Ishikawa (cell line): ENCODE measurements around the gene RAD54L.

ENCODE experiments used
- CEBPB ChIP-seq: IDR thresholded peaks from 2 replicates; pipeline ENCODE4 v1.6.1; 2012
- CREB1 ChIP-seq: IDR thresholded peaks from 2 replicates; pipeline ENCODE4 v1.6.1; 2012; ENCODE audit warnings: low read depth
- EGR1 ChIP-seq: IDR thresholded peaks from 2 replicates; pipeline ENCODE4 v1.6.1; 2012
- EP300 ChIP-seq: IDR thresholded peaks from 2 replicates; pipeline ENCODE4 v1.6.1; 2012; ENCODE audit warnings: borderline replicate concordance
- FOXM1 ChIP-seq: IDR thresholded peaks from 2 replicates; pipeline ENCODE4 v1.6.1; 2012; ENCODE audit warnings: low read depth, borderline replicate concordance
- NFIC ChIP-seq: IDR thresholded peaks from 2 replicates; pipeline ENCODE4 v1.6.1; 2012
- RAD21 ChIP-seq: IDR thresholded peaks from 2 replicates; pipeline ENCODE4 v1.6.1; 2012; ENCODE audit warnings: low read depth
- TAF1 ChIP-seq: IDR thresholded peaks from 2 replicates; pipeline ENCODE4 v1.6.1; 2012; ENCODE audit warnings: low read depth, mild to moderate bottlenecking
- TCF12 ChIP-seq: IDR thresholded peaks from 2 replicates; pipeline ENCODE4 v1.6.1; 2012; ENCODE audit warnings: low read depth
- TEAD4 ChIP-seq: IDR thresholded peaks from 2 replicates; pipeline ENCODE4 v1.6.1; 2012
- YY1 ChIP-seq: IDR thresholded peaks from 2 replicates; pipeline ENCODE4 v1.6.1; 2012; ENCODE audit warnings: low read depth
- ZBTB7A ChIP-seq: IDR thresholded peaks from 2 replicates; pipeline ENCODE4 v1.6.1; 2012; ENCODE audit warnings: low read depth
- TF ChIP-seq, protein P1 (sequence below): IDR thresholded peaks from 2 replicates; pipeline ENCODE4 v1.6.1; 2012; ENCODE audit warnings: low read depth, mild to moderate bottlenecking
- TF ChIP-seq, protein P2 (sequence below): IDR thresholded peaks from 2 replicates; pipeline ENCODE4 v1.6.1; 2012
- TF ChIP-seq, protein P3 (sequence below): IDR thresholded peaks from 2 replicates; pipeline ENCODE4 v1.6.1; 2012

RAD54L gene

DNA sequence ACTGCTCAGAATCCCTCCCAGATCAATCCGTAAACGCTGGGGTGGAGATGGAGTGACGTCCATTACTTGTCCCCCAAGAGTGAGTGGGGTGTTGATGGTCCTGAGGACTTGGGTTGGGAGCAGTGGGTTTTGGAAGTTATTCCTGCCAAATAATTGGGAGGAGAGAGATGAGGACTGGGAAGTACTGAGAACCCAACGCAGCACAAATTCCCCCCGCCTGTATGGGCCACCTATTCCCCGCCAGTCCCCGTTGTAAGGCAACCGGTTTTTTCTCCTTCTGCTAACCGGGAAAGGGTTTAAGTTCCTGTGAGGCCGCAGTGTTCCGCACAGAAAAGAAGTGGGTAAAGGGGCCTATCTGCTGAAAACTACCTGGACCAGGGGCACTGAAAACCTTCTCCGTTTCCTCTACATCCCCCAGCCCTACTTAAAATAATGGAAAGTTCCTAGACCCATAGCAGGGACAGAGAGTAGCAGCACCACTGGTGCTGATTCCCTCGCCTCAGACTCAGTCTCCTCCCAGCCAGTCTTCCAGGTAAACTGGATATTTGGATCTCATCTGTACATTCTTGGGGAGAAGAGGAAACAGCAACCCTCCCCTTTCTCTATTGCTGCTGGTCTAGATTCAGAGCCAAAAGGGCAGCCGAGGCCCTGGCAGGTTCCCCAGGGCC lies 43.7 kb upstream of the RAD54L start:
- no peak for TF ChIP-seq EP300
- 0 out of 2 replicates have a peak, but pooled peaks have one; percentile 20 for TF ChIP-seq TCF12

DNA sequence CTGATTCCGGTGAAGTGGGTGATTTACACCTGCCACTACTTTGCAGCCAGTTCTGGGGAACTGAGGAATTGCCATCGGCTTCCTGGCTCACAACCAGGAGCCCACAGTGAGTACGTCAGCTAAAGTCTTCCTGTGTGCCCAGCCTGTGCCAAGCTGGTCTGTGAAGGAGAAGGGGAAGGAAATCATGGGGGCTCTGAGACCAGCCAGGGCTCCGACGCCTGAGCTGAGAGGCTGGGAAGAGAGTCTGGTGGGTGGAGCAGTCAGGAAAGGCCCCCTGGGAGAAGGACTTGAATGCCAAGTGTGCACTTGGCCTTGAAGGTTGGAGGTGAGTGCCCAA lies 43.2 kb upstream of the RAD54L start:
- TF ChIP-seq ZBTB7A (peak; percentile 61; the same call in 1 of the 2 replicates), EP300 (peak; percentile 45; the same call in 1 of the 2 replicates)
- TF ChIP-seq, protein P1, sequence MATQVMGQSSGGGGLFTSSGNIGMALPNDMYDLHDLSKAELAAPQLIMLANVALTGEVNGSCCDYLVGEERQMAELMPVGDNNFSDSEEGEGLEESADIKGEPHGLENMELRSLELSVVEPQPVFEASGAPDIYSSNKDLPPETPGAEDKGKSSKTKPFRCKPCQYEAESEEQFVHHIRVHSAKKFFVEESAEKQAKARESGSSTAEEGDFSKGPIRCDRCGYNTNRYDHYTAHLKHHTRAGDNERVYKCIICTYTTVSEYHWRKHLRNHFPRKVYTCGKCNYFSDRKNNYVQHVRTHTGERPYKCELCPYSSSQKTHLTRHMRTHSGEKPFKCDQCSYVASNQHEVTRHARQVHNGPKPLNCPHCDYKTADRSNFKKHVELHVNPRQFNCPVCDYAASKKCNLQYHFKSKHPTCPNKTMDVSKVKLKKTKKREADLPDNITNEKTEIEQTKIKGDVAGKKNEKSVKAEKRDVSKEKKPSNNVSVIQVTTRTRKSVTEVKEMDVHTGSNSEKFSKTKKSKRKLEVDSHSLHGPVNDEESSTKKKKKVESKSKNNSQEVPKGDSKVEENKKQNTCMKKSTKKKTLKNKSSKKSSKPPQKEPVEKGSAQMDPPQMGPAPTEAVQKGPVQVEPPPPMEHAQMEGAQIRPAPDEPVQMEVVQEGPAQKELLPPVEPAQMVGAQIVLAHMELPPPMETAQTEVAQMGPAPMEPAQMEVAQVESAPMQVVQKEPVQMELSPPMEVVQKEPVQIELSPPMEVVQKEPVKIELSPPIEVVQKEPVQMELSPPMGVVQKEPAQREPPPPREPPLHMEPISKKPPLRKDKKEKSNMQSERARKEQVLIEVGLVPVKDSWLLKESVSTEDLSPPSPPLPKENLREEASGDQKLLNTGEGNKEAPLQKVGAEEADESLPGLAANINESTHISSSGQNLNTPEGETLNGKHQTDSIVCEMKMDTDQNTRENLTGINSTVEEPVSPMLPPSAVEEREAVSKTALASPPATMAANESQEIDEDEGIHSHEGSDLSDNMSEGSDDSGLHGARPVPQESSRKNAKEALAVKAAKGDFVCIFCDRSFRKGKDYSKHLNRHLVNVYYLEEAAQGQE, result no peak

DNA sequence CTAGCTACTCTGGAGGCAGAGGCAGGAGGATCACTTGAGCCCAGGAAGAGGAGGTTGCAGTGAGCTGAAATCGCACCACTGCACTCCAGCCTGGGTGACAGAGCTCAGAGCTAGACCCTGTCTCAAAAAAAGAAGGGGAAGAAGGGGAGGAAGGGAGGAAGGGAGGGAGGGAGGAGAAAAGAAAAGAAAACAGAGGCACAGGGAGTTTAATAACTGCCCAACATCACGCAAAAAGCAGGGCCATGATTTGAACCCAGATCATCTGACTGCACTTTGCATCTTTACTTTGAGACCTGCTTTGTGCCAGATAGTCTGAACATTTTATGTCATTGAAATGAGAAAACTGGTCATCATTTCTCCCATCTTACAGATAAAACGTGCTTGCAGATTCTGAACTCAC lies 42.4 kb upstream of the RAD54L start:
- no peak for TF ChIP-seq EP300
- no peak for TF ChIP-seq YY1

DNA sequence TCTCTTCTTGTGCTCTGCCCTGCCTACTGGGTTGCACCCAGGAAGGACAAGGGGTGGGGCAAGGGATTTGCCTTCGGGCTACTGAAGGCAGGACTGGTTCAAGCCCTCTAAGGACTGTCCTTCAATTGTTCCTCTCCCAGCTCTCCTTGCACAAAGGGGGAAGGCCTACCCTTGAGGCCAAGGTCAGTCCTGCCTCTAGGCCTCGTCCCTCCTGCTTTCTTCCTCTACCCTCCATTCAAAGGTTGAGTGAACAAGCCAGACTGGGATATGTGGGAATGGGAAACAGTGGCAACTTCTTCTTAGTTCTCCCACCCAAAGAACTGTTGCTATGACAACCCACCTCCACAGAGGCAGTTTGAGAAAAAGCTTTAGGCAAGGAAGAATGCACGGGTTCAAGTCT lies 41.8 kb upstream of the RAD54L start:
- TF ChIP-seq CREB1, result no peak
- no peak for TF ChIP-seq TCF12
- TF ChIP-seq ZBTB7A, result no peak
- no peak for TF ChIP-seq YY1
- no peak for TF ChIP-seq TEAD4
- TF ChIP-seq TAF1, result no peak
- TF ChIP-seq RAD21, result no peak
- TF ChIP-seq EGR1, result no peak
- TF ChIP-seq EP300, result no peak
- TF ChIP-seq, protein P1, result no peak
- TF ChIP-seq, protein P2, sequence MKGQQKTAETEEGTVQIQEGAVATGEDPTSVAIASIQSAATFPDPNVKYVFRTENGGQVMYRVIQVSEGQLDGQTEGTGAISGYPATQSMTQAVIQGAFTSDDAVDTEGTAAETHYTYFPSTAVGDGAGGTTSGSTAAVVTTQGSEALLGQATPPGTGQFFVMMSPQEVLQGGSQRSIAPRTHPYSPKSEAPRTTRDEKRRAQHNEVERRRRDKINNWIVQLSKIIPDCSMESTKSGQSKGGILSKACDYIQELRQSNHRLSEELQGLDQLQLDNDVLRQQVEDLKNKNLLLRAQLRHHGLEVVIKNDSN, result no peak
- TF ChIP-seq FOXM1, result no peak
- no peak for TF ChIP-seq CEBPB
- TF ChIP-seq, protein P3, sequence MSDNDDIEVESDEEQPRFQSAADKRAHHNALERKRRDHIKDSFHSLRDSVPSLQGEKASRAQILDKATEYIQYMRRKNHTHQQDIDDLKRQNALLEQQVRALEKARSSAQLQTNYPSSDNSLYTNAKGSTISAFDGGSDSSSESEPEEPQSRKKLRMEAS, result no peak

DNA sequence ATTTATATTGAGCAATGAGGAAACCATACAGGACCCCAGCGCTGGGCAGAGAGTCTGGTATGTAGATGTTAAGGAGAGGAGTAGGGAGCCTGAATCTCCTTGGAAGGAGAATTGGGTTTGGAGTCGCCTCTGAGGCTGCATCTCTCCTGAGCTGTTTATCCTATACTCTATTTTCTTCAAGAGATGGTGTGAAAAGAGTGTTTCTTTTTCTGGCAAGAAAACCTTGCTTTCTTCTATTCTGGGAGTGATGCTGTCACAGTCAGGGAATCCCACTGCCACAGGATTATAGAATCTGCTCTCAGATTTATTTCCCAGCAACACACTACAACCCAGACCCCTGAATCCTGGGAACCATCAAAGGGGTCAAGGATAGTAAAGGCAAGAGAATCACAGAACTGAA lies 41.2 kb upstream of the RAD54L start:
- TF ChIP-seq EGR1 (no peak), RAD21 (no peak), TAF1 (no peak), CEBPB (no peak), EP300 (no peak), CREB1 (no peak), NFIC (no peak)
- TF ChIP-seq, protein P1, result no peak

DNA sequence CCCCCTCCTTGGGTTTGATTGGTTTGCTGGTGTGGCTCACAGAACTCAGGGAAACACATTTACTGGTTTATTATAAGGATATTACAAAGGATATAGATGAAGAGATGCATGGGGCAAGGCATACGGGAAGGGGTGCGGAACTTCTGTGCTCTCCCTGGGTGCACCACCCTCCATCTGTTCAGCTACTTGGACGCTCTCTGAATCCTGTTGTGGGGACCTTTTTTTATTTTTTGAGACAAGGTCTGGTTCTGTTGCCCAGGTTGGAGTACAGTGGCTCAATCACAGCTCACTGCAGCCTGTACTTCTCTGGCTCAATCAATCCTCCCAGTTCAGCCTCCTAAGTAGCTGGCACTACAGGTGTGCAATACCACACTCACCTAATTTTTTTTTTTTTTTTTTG lies 37.0 kb upstream of the RAD54L start:
- TF ChIP-seq RAD21 (no peak), ZBTB7A (no peak), EGR1 (no peak), TEAD4 (no peak), YY1 (no peak), CREB1 (no peak), TAF1 (no peak), TCF12 (no peak), FOXM1 (no peak), CEBPB (no peak)
- TF ChIP-seq, protein P2, result no peak
- TF ChIP-seq, protein P1, result no peak
- TF ChIP-seq, protein P3, result no peak
